ENCODE data around the gene ST7L.
"Not testable (repeated sequence)": the region's sequence is repeated elsewhere in the genome, so short reads cannot be mapped to it uniquely, and the experiment has no call there.

Gene ST7L

DNA sequence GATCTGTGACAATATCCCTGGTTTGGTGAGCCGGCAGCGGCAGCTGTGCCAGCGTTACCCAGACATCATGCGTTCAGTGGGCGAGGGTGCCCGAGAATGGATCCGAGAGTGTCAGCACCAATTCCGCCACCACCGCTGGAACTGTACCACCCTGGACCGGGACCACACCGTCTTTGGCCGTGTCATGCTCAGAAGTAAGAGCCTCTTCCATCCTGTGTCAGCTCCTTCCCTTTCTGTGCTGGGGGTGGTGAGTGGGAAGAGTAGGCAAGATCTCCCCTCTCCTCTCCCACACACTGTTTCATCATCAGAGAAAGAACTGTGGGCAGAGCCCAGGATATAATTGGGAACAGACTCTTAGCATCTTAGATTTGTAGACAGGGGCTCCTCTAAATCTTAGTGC, 104.0 kb downstream of the ST7L start:
- no peak for DNase-seq

DNA sequence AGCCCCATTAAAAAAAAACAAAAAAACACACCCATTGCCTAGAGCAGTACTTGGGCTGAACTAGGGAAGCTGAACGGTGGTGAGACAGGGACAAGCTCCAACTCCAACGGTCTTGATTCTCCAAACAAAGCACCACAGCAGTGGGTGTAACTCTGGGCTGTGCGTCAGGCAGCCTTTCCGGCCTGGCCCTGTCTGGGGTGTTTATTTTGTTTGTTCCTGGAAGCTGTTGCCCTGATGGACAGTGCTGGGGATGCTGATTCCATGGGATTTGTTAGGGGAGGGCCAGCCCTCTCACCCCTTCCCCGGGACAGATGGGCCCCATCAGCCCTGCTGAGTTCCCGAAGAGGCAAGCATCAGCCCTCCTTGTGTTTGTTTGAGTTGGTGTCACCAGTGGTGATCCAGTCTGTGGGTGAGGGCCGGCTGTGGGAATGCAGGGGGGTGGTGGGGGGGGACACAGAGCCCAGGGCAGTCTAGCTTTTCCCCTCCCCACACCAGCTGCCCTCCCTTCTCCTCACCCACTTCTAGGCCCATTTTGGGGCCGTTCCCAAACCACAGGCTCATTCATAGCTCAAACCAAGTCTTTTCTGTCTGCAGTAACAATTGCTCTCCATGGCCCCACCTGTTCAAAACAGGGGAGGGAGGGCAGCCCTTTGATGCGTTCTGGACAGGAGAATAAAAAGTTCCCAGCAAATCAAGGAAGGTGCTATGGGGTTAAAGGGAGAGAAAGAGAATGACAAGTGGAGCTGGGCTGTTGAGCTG, 105.7 kb downstream of the ST7L start:
- no peak for DNase-seq

DNA sequence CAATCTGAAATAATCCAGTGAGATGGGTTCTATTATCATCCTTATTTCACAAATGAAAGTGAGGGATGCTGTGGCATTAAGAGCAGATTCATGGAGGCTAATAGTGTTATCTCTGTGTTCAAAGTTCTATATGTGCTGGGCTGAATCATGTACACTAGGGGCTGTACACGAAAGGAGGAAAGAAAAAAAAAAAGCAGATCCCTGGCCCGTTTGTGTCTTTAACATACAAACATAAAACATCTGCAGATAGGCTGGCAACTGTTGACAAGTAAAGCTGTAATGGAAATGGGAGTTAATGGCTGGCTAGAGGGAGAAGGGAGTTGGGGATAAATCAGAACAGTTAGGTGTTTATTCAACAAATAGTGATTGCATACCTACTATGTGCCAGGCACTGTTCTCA, 107.0 kb downstream of the ST7L start:
- DNase-seq: no peak

DNA sequence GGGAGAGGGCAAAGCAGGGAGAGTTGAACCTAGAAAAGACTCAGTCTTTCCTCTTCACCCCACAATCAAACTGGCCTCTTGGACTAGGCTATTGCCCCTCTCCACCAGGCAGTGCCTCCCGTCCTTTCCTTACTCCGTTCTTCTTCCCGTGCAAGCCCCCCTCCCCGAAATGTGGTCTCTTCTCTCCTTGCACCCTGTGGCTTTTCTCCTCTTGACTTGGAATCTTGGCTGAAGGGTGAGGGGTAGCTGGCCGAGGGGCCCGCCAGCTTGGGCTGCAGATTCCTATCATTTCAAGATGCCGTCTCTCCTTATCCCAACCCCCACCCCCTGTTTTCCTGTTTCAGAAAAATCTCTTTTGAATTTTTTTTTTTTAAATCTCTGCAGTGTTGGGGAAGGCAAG, 108.6 kb downstream of the ST7L start:
- no peak for DNase-seq

DNA sequence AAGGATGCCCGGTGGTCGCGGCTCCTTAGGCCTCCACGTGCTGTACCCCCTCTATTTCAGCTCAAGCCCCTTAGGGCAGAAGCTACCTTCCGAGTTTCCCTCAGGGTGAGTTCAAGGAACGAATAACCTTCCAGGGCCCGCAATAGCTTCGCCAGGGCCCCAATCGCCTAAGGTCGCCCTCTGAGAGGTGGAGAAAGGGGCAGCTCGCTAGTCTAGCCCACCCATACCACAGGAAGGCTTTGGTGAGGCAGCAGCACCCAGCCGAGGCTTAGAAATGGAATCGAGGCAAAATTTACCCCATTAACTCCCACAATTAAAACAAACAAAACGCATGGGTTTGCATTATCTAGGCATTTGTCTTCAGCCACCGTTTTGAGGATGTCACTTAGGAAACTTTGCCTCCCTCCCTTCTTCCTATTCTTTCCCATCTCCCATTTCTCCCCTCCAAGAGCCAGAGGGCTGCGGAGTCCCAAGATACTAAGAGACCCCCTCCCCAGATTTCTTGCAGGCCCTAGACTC, 109.2 kb downstream of the ST7L start:
- DNase-seq: no peak

DNA sequence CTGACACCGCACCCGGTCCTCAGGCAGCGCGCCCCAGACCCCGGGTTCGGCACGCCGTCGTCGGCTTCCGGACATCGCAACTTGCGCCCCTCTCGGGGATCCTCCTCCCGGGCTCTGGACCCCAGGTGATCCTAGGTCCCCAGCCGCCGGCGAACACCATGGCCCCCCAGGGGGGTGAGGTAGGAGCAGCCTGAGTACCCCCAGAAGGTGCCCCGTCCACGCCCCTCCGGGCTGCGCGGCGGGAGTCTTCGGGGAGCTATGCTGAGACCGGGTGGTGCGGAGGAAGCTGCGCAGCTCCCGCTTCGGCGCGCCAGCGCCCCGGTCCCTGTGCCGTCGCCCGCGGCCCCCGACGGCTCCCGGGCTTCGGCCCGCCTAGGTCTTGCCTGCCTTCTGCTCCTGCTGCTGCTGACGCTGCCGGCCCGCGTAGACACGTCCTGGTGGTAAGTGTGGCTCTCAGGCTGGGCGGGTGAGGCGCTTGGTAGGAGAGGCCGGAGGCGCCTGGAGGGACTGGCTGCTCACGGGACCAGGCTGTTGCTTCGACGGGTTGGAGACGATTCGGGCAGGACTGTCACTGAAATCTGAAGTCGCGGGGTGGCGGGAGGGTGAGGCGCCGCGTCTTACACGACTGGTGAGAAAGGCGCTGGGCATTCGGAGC, 109.8 kb downstream of the ST7L start:
- DNase-seq: no peak

DNA sequence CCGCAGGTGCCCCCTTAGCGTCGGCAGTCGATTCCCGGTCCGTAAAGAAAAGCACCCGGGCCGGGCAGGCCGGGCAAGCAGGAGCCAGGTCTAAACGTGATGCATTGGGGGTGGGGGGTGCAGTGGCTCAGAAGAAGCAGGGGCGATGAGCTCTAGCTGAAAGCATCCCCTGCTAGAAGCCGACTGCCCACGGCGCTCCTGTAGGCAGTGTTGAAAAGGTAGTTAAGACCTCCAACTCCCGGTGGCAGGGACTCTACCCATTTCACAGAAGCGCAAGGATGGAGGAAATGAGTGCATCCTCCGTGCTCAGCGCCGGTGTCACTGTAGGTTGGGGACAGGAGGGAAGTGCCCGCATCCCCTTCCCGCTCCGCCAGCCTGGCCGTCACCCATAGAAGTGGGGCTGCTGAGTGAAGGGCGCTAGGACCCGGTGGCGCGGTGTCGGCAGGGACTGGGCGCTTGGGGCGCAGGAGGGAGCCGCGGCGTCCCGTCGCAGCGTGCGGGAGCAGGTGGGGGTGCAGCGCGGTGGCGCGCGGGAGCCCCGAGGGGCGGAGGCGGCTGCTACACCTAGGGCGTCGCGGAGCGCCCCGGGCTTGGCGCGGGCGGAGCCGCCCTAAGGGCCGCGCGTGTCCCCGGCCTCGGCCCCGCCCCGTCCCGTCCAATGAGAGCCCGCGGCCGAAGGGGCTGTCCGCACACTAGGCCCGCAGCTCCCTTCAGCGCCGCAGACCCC, 110.5 kb downstream of the ST7L start, which contains the start of gene WNT2B:
Gene WNT2B, plus strand, starts transcription at position 688 of the 727 bp plus-strand sequence. CDS start 298 bp downstream, outside the sequence.
- peak; percentile 32 for DNase-seq

DNA sequence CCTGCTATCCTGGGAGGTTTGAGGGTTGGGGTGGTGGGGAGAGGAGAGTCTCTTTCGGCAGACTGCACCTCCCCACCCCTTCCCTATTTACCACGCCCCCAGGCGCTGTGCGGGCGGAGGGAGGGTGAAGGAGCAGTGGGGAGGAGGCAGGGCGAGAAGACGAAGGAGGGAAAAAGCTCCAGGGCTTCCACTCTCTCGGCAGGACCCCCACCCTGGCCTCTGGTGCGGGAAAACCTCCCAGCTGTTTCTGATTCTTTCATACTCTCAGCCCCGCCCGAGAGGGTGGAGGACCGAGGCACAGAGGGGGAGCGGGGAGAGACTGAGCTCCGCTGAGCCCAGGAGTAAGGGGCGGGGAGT, 111.0 kb downstream of the ST7L start:
- DNase-seq: no peak

DNA sequence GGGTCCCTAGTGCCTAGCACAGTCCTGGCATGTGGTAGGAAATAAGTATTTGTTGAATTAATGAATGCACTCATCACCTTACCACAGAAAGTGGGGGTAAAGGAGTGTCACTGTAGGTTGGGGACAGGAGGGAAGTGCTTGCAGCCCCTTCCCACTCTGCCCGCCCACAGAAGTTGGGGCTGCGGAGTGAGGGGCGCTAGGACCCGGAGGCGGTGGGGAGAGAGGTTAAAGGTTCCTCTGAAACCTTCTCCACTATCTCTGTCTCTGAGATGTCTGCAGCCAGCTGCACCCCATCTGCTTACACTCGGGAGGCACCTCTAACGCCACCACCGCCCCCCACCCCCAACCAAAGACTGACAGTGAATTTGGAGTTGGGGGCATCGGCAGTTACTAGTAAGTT, 111.6 kb downstream of the ST7L start:
- DNase-seq: no peak

DNA sequence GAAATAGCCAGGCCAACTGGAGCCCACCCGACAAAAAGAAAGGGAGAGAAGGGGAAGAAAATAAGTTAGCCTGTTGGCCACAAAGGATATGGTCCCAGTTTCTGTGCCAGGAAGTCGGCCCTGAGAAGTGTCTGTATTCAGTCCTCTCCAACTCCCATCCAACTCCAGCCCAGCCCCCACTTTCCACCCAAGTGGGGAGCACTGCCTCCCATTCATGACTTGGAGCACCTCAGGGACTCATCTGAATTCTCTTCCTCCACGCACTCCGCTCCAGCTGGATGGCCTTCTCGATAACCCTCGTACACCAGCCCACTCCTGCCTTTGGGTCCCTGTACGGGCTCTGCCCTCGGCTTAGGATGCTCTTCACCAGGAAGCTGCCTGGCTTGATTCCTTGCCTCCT, 112.2 kb downstream of the ST7L start:
- no peak for DNase-seq

DNA sequence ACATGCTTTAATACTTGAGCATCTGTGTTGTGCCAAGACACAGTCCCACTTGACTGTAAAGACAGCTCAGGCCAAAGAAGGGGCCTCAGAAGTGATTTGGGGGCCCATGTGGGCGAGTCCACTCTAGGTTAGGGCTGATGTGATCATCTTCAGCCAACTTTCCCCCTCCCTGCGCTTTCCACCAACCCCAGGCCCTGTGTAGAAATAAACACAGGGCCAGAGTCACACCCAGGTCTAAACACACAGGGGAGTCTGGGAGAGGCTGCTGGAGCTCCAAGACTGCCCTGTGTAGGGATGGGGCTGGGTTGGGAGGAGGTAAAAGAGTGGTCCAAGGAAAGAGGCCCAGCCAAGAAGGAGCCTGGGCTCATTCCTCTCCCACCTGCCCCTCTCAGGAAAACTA, 112.6 kb downstream of the ST7L start:
- no peak for DNase-seq

DNA sequence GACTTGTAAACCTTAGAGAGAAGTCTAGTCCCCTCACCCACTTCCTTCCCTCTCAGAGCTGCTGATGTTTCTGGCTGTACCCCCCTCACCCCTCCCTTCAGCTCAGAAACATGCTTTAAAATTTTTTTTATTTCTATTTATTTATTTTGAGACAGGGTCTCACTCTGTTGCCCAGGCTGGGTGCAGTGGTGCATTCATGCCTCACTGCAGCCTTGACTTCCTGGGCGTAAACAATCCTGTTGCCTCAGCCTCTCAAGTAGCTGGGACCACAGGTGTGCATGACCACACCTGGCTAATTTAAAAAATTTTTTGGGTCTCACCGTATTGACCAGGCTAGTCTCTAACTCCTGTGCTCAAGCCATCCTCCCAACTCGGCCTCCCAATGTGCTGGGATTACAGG, 113.1 kb downstream of the ST7L start:
- DNase-seq: no peak

DNA sequence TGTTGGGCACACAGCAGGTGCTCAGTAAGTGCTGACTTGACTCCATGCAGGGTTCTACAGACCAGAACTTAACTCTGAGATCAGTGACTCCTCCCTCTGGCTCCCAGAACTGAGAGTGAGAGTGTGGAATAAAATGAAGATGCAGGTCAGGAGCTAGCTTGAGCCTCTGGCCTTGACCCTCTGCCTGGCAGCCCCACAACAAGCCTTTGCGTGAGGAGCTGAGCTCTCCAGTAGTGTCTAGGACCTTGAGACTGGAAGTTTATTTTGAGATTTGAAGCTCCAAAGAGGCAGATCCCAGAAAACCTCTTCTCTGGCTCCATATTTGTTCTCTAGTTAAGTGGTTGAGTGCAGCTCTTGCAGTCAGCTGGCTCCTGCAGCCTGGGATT, 113.5 kb downstream of the ST7L start:
- DNase-seq: no peak

DNA sequence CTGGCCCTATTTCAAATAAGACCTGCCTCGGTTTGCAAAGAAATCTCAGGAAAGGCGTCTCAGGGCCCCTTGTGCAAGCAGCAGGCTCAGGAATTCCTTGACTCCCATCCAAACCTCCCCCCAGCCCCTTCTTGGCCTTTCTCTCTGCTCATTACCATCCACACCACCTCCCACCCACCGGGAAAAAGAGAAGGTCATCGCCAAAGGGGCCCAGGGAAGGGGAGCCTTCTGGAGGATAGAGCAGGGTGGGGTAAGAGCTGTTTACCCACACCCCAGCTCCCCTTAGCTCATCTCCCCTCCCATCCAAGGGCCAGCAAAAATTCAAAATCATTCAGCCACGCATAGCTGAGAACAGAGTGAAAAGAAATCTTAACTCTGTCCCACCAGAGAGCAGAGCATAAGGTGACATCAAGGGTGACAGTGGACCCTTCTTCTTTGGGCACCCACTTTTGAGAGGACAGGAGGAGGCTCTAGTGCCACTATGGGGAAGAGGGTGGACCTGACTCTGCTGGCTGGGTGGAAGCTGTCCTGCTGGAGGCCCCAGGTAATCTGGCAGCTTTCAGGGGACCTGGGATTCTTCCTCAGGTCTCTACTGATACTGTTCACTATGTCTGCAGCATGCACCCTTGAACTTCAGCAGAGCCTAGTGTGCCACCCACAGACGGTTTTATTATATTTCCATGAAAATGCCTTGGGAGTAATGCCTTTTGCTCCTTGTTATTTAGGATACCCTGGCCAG, 114.1 kb downstream of the ST7L start:
- DNase-seq: no peak

DNA sequence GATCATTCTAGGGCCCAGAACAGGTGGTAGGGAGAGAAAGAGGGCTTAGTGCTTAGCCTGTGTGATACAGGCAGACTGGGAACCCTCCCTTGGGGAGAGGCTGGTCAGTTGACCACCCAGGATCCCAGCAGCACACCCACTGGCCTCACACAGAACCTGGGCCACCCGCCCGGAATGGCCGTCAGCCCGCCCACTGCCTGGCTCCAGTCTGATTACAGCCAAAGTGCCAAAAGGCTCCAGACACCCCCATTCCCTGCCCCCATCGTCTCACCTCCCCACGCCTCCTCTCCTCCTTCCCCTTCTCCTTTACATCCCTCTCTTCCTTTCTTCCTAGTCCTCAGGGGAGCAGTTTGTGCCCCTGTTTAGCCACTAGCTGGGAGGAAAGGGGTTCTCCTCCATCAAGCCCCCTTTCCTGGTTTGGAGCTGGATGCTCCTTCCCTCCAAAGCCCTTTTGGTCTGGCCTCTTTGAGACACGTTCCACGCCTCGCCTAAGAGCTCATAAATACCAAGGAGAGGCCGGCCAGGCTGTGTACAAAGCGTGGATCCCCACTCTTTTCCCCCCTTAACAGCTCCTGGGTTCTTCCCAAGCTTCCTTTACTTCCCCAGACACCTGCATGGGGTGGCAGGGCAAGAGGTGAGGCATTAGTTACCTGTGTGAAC, 114.8 kb downstream of the ST7L start:
- no peak for DNase-seq

DNA sequence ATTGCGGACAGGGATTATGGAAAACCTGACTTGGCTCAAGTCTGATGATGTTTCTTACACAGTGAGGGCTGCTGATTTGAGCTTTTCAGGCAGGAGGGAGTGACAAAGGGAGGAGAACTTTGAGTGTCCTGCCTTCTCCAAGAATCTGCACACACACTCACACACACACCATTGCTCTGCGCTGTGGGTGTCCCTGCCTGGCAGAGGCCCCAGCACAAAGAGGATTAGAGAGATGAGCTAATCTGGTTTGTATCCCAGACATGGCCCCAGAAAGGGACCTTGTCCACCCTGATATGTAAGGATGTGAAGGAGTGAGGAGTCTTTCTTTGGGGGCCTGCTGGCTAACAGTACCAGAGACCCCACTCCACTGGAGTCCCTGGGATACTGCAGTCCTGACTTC, 116.1 kb downstream of the ST7L start:
- no peak for DNase-seq

DNA sequence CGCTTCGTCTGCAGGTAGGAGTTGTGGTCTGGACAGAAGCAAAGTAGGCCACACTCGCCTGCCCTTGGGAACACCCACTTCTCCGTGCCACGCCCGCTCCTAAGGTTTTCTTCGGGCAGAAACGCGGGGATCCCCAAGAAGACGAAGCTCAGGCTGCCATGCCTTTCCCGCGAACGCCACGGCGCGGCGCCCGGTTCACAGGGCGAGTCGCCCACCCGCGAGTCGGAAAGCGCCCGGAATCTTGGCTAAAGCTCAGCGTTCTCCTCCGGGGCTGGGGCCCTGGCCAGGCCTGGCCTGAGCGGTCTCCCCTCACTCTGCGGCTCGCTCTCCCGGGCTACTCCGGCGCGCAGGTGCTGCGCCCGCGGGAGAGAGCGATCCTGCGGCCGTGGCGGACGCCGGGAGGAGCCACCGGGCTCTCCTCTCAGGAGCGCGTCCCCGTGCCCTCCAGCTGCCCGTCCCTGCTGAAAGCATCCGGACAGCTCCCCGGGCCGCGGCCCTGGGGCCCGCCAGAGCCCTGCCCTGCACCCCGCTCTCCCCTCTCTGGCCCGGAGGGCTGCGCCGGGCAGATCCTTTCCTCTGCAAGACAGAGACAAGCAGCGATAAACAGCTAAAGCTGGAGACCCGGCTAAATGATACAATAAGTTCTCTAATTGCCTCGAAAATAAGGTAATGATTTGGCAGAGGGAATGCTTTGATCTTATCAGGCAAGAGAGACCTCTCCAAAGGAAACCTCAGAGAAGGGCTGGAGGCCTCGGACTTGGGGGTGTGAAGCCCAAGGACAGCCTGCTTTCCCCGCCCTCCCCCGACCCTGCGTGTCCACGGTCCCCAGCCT, 116.9 kb downstream of the ST7L start:
- DNase-seq: peak; percentile 32

DNA sequence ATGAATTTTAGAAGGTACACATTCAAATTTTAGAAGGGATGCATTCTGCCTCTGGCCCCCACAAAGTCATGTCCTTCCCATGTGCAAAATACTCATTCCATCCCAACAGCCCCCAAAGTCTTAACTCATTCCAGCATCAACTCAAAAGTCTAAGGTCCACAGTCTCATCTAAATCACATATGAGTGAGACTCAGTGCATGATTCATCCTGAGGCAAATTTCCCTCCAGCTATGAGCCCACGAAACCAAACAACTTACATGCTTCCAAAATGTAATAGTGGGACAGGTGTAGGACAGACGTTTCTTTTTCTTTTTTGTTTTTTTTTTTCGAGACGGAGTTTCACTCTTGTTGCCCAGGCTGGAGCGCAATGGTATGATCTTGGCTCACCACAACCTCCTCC, 122.7 kb downstream of the ST7L start:
- no peak for DNase-seq

DNA sequence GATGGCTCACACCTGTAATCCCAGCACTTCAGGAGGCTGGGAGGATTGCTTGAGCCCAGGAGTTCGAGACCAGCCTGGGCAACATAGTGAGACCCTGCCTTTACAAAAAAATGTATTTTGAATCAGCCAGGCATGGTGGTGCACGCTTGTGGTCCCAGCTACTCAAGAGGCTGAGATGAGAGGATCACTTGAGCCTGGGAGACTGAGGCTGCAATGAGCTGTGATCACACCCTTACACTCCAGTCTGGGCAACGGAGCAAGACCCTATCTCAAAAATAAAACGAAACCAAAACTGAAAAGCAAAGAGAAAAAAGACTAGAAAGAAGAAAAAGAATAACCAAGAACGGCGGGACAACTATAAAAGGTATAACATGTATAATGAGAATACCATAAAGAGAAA, 125.6 kb downstream of the ST7L start:
- no peak for DNase-seq

DNA sequence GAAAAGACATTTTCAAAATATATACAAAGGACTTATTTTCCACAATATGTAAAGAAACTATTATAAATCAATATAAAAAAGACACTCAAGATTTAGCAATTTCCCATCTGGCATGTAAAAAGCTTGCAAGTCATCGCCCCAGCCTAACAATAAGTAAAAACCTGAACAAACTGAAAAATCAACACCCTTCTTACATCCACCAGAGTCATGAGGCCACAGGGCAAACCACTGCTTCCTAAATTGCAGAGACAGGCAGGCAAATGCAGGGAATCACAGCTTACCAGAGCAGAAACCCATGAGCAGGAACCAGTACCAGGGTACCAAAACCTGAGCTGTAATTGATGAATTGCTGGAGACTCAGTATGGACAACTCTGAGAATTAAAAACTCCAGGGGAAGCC, 126.9 kb downstream of the ST7L start:
- DNase-seq: no peak

DNA sequence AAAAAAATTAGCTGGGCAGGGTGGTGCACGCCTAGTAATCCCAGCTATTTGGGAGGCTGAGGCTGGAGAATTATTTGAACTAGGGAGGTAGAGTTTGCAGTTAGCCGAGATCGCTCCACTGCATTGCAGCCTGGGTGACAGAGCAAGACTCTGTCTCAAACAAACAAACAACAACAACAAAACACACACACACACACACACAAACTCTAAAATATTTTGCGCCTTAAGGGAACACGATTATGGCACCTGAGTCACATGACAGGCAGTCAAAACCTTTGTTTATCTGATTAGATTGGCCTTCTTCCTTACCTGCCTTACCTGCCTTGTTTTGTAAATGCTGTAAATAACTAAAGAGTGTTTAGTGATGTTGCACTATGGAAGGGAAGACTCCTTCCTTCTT, 130.8 kb downstream of the ST7L start:
- DNase-seq: no peak

DNA sequence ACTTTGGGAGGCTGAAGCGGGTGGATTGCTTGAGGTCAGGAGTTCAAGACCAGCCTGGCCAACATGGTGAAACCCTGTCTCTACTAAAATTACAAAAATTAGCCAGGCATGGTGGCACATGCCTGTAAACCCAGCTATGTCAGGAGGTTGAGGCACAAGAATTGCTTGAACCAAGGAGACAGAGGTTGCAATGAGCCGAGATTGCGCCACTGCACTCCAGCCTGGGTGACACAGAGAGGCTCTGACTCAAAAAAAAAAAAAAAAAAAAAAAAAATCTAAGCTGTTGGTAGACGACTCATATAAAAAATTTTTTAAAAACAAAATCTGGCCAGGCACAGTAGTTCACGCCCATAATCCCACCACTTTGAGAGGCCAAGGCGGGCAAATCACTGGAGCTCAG, 131.3 kb downstream of the ST7L start:
- not testable (repeated sequence) for DNase-seq
